ENCODE data around the gene USP3.

- TF ChIP-seq CTCF (IDR thresholded peaks at IDR 0.05 in 4 of 5, conservative IDR thresholded peaks at IDR 0.05 in 1 of 5) (no peak), POLR2A (IDR thresholded peaks at IDR 0.05) (no peak)
These were observed 9.1 kb upstream of the USP3 start for GRCh38 chr15:63495343-63495742.

Data from gastrocnemius medialis (tissue), 4 donors.